Measurements from ENCODE around the gene P2RX3.
"Not testable (repeated sequence)": the region's sequence is repeated elsewhere in the genome, so short reads cannot be mapped to it uniquely, and the experiment has no call there.

P2RX3 gene

GRCh38 chr11:57338142-57338541, at the start of gene P2RX3:
Gene P2RX3 (plus strand): TSS chr11:57338352. CDS start chr11:57338551, 199 bp downstream.
- DNase-seq (ENCODE audit: low spot score): no peak

GRCh38 chr11:57288771-57289579, 49.2 kb upstream of the P2RX3 start:
- peak; percentile 50 for DNase-seq (ENCODE audit: low spot score)

GRCh38 chr11:57290288-57290687, 47.9 kb upstream of the P2RX3 start:
- DNase-seq (ENCODE audit: low spot score): peak; percentile 53

- DNase-seq (ENCODE audit: low spot score): no peak
These were observed 43.7 kb upstream of the P2RX3 start for GRCh38 chr11:57294225-57295131.

- not testable (repeated sequence) for DNase-seq (ENCODE audit: low spot score)
These were observed 41.9 kb upstream of the P2RX3 start for GRCh38 chr11:57296205-57296604.

GRCh38 chr11:57297221-57297620, 40.9 kb upstream of the P2RX3 start:
- DNase-seq (ENCODE audit: low spot score): no peak

- DNase-seq (ENCODE audit: low spot score): no peak
These were observed 38.9 kb upstream of the P2RX3 start for GRCh38 chr11:57299150-57299737.

- DNase-seq (ENCODE audit: low spot score): no peak
These were observed 37.4 kb upstream of the P2RX3 start for GRCh38 chr11:57300785-57301184.

GRCh38 chr11:57301711-57302423, 36.3 kb upstream of the P2RX3 start:
- DNase-seq (ENCODE audit: low spot score): no peak

- DNase-seq (ENCODE audit: low spot score): no peak
These were observed 35.7 kb upstream of the P2RX3 start for GRCh38 chr11:57302489-57302888.

- DNase-seq (ENCODE audit: low spot score): no peak
These were observed 34.7 kb upstream of the P2RX3 start for GRCh38 chr11:57303280-57303989.

- no peak for DNase-seq (ENCODE audit: low spot score)
These were observed 34.1 kb upstream of the P2RX3 start for GRCh38 chr11:57303990-57304579.

- no peak for DNase-seq (ENCODE audit: low spot score)
These were observed 32.6 kb upstream of the P2RX3 start for GRCh38 chr11:57305523-57305922.

GRCh38 chr11:57306161-57306876, 31.8 kb upstream of the P2RX3 start:
- DNase-seq (ENCODE audit: low spot score): no peak

- no peak for DNase-seq (ENCODE audit: low spot score)
These were observed 31.1 kb upstream of the P2RX3 start for GRCh38 chr11:57306940-57307565.

GRCh38 chr11:57307666-57308270, 30.4 kb upstream of the P2RX3 start:
- DNase-seq (ENCODE audit: low spot score): no peak

- no peak for DNase-seq (ENCODE audit: low spot score)
These were observed 29.6 kb upstream of the P2RX3 start for GRCh38 chr11:57308426-57309060.

- DNase-seq (ENCODE audit: low spot score): no peak
These were observed 28.8 kb upstream of the P2RX3 start for GRCh38 chr11:57309106-57310059.

Data from AG08396 (cell line).